Activated CD4-positive, alpha-beta T cell treated with anti-CD3 and anti-CD28 coated beads, Interleukin-2, amount 50 U/mL, for 4 hours (primary cell): ENCODE results near the gene KDM4B.

ENCODE experiments used
- DNase-seq, 2 experiments: peaks; one replicate each; pipeline ENCODE4 v3.0.0-alpha.2; 2020

Gene KDM4B

GRCh38 chr19:5074830-5075394 is 106.0 kb downstream of the KDM4B start:
- no peak for DNase-seq

- DNase-seq: no peak
Measured at GRCh38 chr19:5075597-5075996, 106.7 kb downstream of the KDM4B start.

- no peak for DNase-seq
Measured at GRCh38 chr19:5076440-5077208, 107.7 kb downstream of the KDM4B start.

- no peak for DNase-seq
Measured at GRCh38 chr19:5077209-5077515, 108.2 kb downstream of the KDM4B start.

- DNase-seq: no peak
Measured at GRCh38 chr19:5078182-5078581, 109.3 kb downstream of the KDM4B start.

DNA sequence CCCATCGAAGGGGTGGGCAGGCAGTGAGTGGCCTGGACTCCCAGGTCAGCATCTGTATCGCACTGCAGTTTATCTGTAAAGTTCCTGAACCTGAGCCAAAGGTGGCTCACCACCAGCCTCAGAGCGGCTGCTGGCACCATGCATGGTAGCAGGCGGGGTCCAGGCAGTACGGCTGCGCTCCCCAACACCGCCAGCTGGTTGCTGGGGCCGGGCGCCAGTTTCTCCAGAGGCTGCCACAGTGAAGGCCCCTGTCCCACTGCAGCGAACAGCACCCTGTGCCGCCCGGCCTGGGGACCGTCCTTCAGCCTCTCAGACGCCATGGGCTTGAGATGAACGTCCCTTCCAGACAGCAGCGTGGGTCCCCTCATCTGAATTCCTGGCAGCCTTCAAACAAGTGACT is 109.8 kb downstream of the KDM4B start:
- no peak for DNase-seq

- DNase-seq: no peak
Measured at GRCh38 chr19:5079071-5079774, 110.3 kb downstream of the KDM4B start.

DNA sequence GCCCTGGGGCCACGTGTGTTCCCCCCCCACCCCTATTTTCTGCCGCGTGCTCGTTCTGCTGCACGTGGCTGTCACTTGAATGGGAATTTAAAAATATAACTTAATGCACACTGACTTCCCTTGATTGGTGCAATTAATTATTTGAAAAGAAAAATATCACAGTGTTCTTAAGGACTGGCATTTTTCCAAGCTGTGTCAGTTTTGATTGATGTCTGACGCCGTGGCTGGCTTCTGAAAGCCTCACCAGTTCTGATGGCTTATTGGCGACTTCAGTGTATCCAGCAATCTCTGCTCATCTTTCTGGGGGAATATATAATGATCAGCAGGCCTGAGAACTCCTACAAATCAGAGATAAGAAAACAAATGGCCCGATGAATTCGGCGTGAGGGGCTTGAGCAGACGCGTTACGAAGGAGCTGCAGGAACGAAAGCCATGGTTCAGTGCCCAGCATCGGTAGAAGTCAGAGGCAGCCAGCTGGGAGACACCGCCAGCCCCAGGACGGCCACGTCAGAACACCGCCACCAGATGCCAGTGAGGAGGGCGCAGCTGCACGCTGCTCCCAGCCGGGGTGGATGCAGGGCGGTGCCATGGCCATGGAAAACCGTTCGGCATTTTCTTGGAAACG is 111.2 kb downstream of the KDM4B start:
- DNase-seq: no peak

GRCh38 chr19:5080809-5081208 is 111.9 kb downstream of the KDM4B start:
- no peak for DNase-seq

DNA sequence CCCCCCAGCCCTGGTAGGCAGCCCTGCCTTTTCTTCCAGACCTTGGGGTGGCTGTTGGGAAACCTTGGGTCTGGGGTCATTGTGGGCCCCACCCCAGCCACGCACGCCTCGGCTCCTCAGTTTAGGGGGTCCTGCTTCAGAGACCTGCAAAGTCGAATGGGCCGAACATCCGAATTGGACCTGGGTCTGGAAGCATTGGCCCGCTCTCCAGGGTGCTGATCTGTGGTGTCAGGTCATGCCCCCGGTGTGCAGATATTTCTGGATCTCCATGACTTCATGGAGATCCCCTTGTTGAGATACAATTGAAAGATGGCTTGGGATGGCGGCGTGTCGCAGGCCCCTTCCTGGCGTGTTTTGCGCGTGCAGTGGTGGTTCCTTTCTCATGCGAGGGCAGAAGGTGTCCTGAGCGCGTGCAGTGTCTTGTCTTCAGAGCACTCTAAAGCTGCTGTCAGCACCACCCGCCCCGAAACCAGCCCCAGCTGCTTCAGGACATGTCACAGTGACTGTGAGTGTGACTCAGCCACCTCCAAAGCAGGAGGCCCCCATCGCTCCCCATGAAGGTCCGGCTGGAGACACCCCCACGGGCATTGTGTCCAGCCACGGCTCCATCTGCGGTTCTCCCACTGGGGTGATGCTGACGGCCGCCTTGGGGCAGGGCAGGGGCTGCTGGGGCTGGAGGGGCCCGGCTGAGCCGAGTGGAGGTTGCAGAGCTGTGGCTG is 112.7 kb downstream of the KDM4B start:
- DNase-seq: no peak

DNA sequence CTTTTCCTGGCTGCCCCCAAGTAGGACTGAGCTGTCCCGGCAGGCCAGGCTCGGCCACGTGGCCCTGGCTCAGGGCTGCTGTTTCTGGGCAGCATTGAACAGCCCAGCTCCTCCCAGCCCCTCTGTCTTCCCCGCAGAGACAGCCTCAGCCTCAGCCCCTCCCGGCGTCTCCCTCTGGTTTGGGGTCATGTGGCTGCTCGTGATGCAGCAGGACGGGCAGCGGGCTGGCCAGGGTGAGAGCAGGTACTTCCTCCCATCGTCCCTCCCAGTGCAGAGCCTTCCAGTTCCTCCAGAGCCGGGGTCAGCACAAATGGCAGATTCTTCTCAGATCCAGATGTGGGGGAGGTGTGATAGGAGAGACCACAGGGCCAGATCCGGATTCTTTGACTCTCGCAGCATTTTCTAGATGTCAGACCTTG is 114.6 kb downstream of the KDM4B start:
- DNase-seq: no peak

DNA sequence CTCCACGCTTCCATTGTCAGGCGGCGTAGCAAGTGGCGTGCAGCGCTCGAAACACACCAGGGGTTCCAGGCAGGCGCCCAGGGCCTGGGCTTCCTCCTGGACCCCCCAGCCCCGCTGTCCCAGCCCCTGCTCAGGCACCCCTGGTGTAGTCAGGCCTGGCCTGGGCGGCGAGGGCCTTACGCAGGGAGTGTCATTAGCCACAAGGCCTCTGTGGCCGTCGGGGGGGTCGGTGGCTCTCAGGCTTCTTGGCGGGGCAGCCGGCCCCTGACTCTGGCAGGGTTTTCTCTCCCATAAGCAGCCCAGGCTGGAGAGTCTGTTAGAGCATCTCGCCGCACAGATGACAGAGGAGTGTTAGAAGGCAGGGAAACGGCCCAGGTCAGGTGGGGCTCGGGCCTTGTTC is 116.7 kb downstream of the KDM4B start:
- DNase-seq: no peak

- DNase-seq: no peak
Measured at GRCh38 chr19:5086230-5086629, 117.3 kb downstream of the KDM4B start.

GRCh38 chr19:5086725-5087439 is 118.0 kb downstream of the KDM4B start:
- no peak for DNase-seq

- no peak for DNase-seq
Measured at GRCh38 chr19:5089283-5089682, 120.4 kb downstream of the KDM4B start.

DNA sequence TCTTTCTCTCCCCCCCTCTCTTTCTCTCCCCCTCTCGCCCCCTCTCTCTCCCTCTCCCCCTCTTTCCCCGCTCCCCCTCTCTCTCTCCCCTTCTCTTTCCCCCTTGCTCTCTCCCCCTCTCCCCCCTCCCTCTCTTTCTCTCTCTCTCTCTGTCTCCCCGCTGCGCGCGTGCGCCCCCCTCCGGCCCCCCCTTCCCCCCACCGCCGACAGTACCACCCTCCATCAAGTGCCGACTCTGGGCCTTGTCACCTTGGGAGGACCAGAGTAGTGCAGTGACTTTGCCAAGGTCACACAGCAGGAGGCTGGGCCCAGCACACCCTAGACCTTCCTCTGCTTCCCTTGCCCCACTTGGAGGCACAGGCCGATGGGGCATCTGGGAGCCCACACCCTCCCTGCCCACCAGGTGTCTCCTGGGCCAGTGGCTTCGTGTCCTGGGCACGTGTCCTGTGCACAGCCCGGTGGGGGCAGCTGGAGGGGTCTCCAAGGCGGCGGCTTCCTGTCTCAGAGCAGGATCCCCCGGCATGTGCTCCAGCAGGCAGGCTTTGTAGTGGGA is 121.6 kb downstream of the KDM4B start:
- no peak for DNase-seq

DNA sequence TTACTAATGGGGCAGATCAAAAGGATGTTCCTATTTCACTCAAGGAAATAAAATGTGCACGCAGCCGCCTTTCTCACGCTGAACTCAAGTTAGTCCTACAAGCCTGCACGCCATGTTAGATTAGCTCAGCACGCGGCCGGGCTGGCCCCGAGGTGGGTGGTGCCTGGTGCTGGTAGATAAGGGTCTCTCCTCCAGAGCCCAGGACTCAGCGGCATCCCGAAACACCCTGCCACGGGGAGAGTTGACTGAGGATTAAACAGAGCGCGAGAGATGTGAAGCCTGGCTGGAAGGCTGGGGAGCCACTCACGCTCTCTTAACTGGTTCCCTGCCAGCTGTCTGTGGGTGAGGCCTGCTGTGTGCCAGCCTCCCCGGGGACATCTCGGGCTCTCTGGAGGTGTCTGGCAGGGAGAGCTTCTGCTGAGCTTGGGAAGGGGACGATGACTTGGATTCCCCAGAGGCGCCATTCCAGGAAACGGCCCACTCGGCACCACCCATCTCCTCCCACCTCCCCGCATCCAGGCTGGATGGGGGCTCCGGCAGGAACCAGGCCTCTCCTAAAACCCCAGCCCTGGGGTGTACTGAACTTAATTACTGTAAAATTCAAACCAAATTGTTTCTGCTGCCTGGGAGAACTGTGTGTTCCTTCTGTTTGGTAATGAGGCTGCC is 122.2 kb downstream of the KDM4B start:
- no peak for DNase-seq

DNA sequence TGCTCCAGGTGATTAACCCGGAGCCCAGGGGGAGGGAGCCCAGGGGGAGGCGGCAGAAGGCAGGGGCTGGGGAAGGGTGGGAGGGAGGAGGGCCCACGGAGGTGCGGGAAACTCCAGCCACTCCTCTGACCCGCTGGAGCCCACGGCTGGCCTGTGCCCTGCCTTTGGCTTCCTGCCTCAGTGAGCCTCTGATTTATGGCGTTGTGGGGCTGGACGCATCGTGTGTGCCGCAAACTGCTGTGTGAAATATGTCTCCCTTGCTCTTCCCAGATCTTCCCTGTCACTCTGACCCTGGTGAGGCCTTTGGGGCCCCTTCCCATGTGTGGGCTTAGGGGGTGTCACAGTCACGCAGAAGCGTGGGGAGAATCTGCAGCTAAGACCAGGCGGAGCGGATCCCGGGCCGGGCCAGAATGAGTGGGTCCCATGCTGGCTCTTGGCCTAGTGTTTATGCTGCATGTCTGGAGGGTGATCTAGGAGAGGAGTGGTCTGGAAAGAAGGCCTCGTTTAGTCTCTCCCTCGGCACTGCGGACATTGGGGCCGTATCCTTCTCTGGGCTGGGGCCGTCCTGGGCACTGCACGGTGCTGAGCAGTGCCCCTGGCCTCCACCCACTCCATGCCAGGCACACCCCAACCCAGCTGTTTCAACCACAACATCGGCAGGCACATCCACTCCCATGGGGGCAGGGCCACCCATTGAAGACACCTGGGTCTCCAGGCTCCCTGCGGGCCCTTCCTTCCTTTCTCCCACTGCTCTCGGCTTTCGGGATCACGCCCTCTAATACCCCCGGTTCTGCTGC is 123.0 kb downstream of the KDM4B start:
- no peak for DNase-seq

DNA sequence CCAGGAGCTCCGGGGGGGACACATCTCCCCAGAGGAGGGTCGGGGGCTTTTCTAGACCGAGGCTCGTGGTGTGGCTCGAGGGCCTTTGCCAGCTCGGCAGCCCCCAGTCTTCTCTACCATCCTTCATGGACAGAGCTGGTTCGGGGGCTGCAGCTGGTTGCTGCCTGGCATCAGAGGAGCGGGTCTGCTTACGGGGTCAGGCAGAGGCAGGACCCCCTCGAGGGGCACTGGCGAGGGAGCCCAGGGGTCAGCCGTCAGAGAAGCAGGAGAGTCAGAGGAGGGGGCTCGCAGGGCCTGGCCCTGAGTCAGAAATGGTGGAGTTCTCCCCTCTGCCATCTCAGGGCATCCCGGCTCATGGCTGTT is 123.5 kb downstream of the KDM4B start:
- DNase-seq: no peak

- DNase-seq: no peak
Measured at GRCh38 chr19:5093297-5093928, 124.5 kb downstream of the KDM4B start.
